ENCODE results near the gene SRC. TPM values are rescaled to one million over a fixed set of nuclear protein-coding genes. Genes with fewer than 3 reads are reported as not detected.

SRC gene
- total RNA-seq, 8 experiments from 2014 or later, result 13.5 to 31.4 (median 17.7) TPM

- no peak for ATAC-seq (replicated peaks in 6 of 8)
- Histone ChIP-seq H3K27ac (no peak overlapping the region), H3K4me1 (replicated peaks in 1 of 2) (peaks cover 0 to 2% of the 10 kb centered on the region in 2 donors), H3K4me3 (no peak overlapping the region)
- in situ Hi-C loops (cut with MboI; ENCODE audit: low pct_unique_long_range_greater_than_20kb in 2 of 9, low sequenced_read_pairs in 9 of 9, unreplicated experiment in 9 of 9), result no loop called here
- 40 to 86% (median 76%) methylated on average over 1 to 3 of the region's 4 CpGs; no CpG with 5 or more reads in 5 of the 10 experiments for WGBS, 10 experiments
Measured at GRCh38 chr20:37342231-37343177, 3.4 kb upstream of the SRC start.

GRCh38 chr20:37343212-37343993, 2.5 kb upstream of the SRC start:
- no peak overlapping the region for H3K27ac ChIP-seq
- no peak overlapping the region for H3K4me3 ChIP-seq
- H3K4me1 ChIP-seq (replicated peaks in 1 of 2), result peaks cover 0 to 2% of the 10 kb centered on the region in 2 donors
- no peak for ATAC-seq (replicated peaks in 6 of 8)
- in situ Hi-C loops (cut with MboI; ENCODE audit: low pct_unique_long_range_greater_than_20kb in 2 of 9, low sequenced_read_pairs in 9 of 9, unreplicated experiment in 9 of 9), result no loop called here
- 13 to 100% (median 58%) methylated on average over 1 to 4 of the region's 12 CpGs; no CpG with 5 or more reads in 2 of the 10 experiments for WGBS, 10 experiments

- no peak for ATAC-seq (replicated peaks in 6 of 8)
- Histone ChIP-seq H3K4me3 (no peak overlapping the region), H3K27ac (no peak overlapping the region), H3K4me1 (replicated peaks in 1 of 2) (peaks cover 0 to 2% of the 10 kb centered on the region in 2 donors)
- 78 to 100% (median 79%) methylated on average over 1 to 4 of the region's 4 CpGs; no CpG with 5 or more reads in 6 of the 10 experiments for WGBS, 10 experiments
- in situ Hi-C loops (cut with MboI; ENCODE audit: low pct_unique_long_range_greater_than_20kb in 2 of 9, low sequenced_read_pairs in 9 of 9, unreplicated experiment in 9 of 9), result no loop called here
Measured at GRCh38 chr20:37343994-37344355, 2.0 kb upstream of the SRC start.

GRCh38 chr20:37344506-37345338, 1.2 kb upstream of the SRC start:
- Histone ChIP-seq H3K4me3 (peak overlapping the region in 1 of 5 donors; percentile 70), H3K4me1 (replicated peaks in 1 of 2) (peaks cover 0 to 2% of the 10 kb centered on the region in 2 donors), H3K27ac (no peak overlapping the region)
- no peak for ATAC-seq (replicated peaks in 6 of 8)
- WGBS, 10 experiments, result 20 to 100% (median 71%) methylated on average over 1 to 7 of the region's 10 CpGs; no CpG with 5 or more reads in 2 of the 10 experiments
- in situ Hi-C loops (cut with MboI; ENCODE audit: low pct_unique_long_range_greater_than_20kb in 2 of 9, low sequenced_read_pairs in 9 of 9, unreplicated experiment in 9 of 9), result no loop called here

GRCh38 chr20:37346236-37346534, 245 bp downstream of the SRC start:
- Histone ChIP-seq H3K27ac (peak overlapping the region; percentile 58 to 83), H3K4me1 (replicated peaks in 1 of 2) (peaks cover 0 to 2% of the 10 kb centered on the region in 2 donors), H3K4me3 (peak overlapping the region; percentile 70 to 93 (median 84))
- peak; percentile 40 to 64 (median 54) for ATAC-seq (replicated peaks in 6 of 8)
- no CpG with 5 or more reads among the region's 35 CpGs for WGBS, 10 experiments
- in situ Hi-C loops (cut with MboI; ENCODE audit: low pct_unique_long_range_greater_than_20kb in 2 of 9, low sequenced_read_pairs in 9 of 9, unreplicated experiment in 9 of 9), result no loop called here

GRCh38 chr20:37346535-37347346, 801 bp downstream of the SRC start:
- Histone ChIP-seq H3K27ac (peak overlapping the region; percentile 58 to 83), H3K4me3 (peak overlapping the region; percentile 70 to 93 (median 84)), H3K4me1 (replicated peaks in 1 of 2) (peaks cover 0 to 2% of the 10 kb centered on the region in 2 donors)
- no CpG with 5 or more reads among the region's 22 CpGs for WGBS, 10 experiments
- peak; percentile 8 to 65 (median 52) for ATAC-seq (replicated peaks in 6 of 8)
- in situ Hi-C loops (cut with MboI; ENCODE audit: low pct_unique_long_range_greater_than_20kb in 2 of 9, low sequenced_read_pairs in 9 of 9, unreplicated experiment in 9 of 9), result no loop called here

- WGBS, 10 experiments, result 67 to 100% (median 81%) methylated on average over 1 to 3 of the region's 7 CpGs; no CpG with 5 or more reads in 4 of the 10 experiments
- no peak overlapping the region for H3K27ac ChIP-seq
Measured at GRCh38 chr20:37347347-37347823, 1.4 kb downstream of the SRC start.

GRCh38 chr20:37347891-37348791, 2.2 kb downstream of the SRC start:
- 28 to 100% (median 89%) methylated on average over 1 to 7 of the region's 11 CpGs; no CpG with 5 or more reads in 3 of the 10 experiments for WGBS, 10 experiments
- H3K4me3 ChIP-seq, result no peak overlapping the region
- no peak for ATAC-seq (replicated peaks in 6 of 8)
- in situ Hi-C loops (cut with MboI; ENCODE audit: low pct_unique_long_range_greater_than_20kb in 2 of 9, low sequenced_read_pairs in 9 of 9, unreplicated experiment in 9 of 9), result no loop called here
- peaks cover 0 to 2% of the 10 kb centered on the region in 2 donors for H3K4me1 ChIP-seq (replicated peaks in 1 of 2)
- no peak overlapping the region for H3K27ac ChIP-seq

More at GRCh38 chr20:37347347-37347823, 1.4 kb downstream of the SRC start:
- no peak overlapping the region for H3K4me3 ChIP-seq
- in situ Hi-C loops (cut with MboI; ENCODE audit: low pct_unique_long_range_greater_than_20kb in 2 of 9, low sequenced_read_pairs in 9 of 9, unreplicated experiment in 9 of 9), result no loop called here
- H3K4me1 ChIP-seq (replicated peaks in 1 of 2), result peaks cover 0 to 2% of the 10 kb centered on the region in 2 donors
- ATAC-seq (replicated peaks in 6 of 8), result no peak

- ATAC-seq (replicated peaks in 6 of 8), result no peak
- WGBS, 10 experiments, result 17 to 100% (median 60%) methylated on average over 1 to 3 of the region's 7 CpGs; no CpG with 5 or more reads in 5 of the 10 experiments
- Histone ChIP-seq H3K4me1 (replicated peaks in 1 of 2) (peaks cover 0 to 2% of the 10 kb centered on the region in 2 donors), H3K27ac (no peak overlapping the region), H3K4me3 (no peak overlapping the region)
- in situ Hi-C loops (cut with MboI; ENCODE audit: low pct_unique_long_range_greater_than_20kb in 2 of 9, low sequenced_read_pairs in 9 of 9, unreplicated experiment in 9 of 9), result no loop called here
Measured at GRCh38 chr20:37348792-37349516, 3.0 kb downstream of the SRC start.

GRCh38 chr20:37349517-37350491, 3.9 kb downstream of the SRC start:
- no peak for ATAC-seq (replicated peaks in 6 of 8)
- in situ Hi-C loops (cut with MboI; ENCODE audit: low pct_unique_long_range_greater_than_20kb in 2 of 9, low sequenced_read_pairs in 9 of 9, unreplicated experiment in 9 of 9), result no loop called here
- Histone ChIP-seq H3K4me3 (no peak overlapping the region), H3K27ac (no peak overlapping the region), H3K4me1 (replicated peaks in 1 of 2) (peaks cover 0 to 2% of the 10 kb centered on the region in 2 donors)
- WGBS, 10 experiments, result 63 to 93% (median 86%) methylated on average over 2 to 10 of the region's 16 CpGs; no CpG with 5 or more reads in 4 of the 10 experiments

All from motor neuron (in vitro differentiated cells).